Lung microvascular endothelial cell (primary cell): ENCODE results near the gene ENTPD2. TPM values are rescaled to one million over a fixed set of nuclear protein-coding genes. Genes with fewer than 3 reads are reported as not detected.
A peak's percentile ranks its signal among the peaks of the same experiment; 100 is the strongest.

Experiments
- DNase-seq, 2 donors: peaks; one replicate each; pipeline versions ENCODE4 v3.0.0 to v3.0.0-alpha.2; 2010; ENCODE audit warnings: low read depth in 2 of 2
- total RNA-seq: library from RNA; depleted of rRNA; stranded (reverse); fragments of >200 nt; gene quantifications from 2 replicates; pipeline ENCODE4 v1.2.1, GENCODE V29; 2014

The ENTPD2 gene
- total RNA-seq, 1 donor from 2014 or later, result not detected

GRCh38 chr9:137000177-137000930 lies 53.5 kb downstream of the ENTPD2 start:
- DNase-seq, result peak in 1 of 2 donors; percentile 45

Other genes starting within 250 kb of the ENTPD2 start
- gene RABL6, start 246.1 kb downstream of the ENTPD2 start, total RNA-seq, result 43.8 and 47.7 TPM in 2 replicates
- 0.44 and 1.4 TPM in 2 replicates for gene AJM1, start 211.6 kb downstream of the ENTPD2 start, total RNA-seq
- gene PHPT1, start 204.7 kb downstream of the ENTPD2 start, total RNA-seq, result 242 and 316 TPM in 2 replicates
- 0.65 and 2.0 TPM in 2 replicates for gene MAMDC4, start 201.7 kb downstream of the ENTPD2 start, total RNA-seq
- 254 and 382 TPM in 2 replicates for gene EDF1, start 187.8 kb downstream of the ENTPD2 start, total RNA-seq
- 10.9 and 14.7 TPM in 2 replicates for gene TRAF2, start 167.5 kb downstream of the ENTPD2 start, total RNA-seq
- gene FBXW5, start 109.3 kb downstream of the ENTPD2 start, total RNA-seq, result 115 and 192 TPM in 2 replicates
- gene C8G, start 108.8 kb downstream of the ENTPD2 start, total RNA-seq, result 0.60 and 0.65 TPM in 2 replicates
- not detected in 2 replicates for gene LCN12, start 101.8 kb downstream of the ENTPD2 start, total RNA-seq
- 0.22 and 0.79 TPM in 2 replicates for gene PTGDS, start 76.6 kb downstream of the ENTPD2 start, total RNA-seq
- not detected in 2 replicates for gene LCNL1, start 71.1 kb downstream of the ENTPD2 start, total RNA-seq
- gene PAXX, start 61.6 kb downstream of the ENTPD2 start, total RNA-seq, result 8.9 and 9.7 TPM in 2 replicates
- gene CLIC3, start 57.5 kb downstream of the ENTPD2 start, total RNA-seq, result 0.22 TPM in 1 of 2 replicates, not detected in the other
- 4.0 and 5.0 TPM in 2 replicates for gene ABCA2, start 25.8 kb downstream of the ENTPD2 start, total RNA-seq
- not detected in 2 replicates for gene FUT7, start 22.0 kb downstream of the ENTPD2 start, total RNA-seq
- 6.2 and 10.5 TPM in 2 replicates for gene NPDC1, start 7.9 kb downstream of the ENTPD2 start, total RNA-seq
- 1.4 and 5.9 TPM in 2 replicates for gene SAPCD2, start 16.5 kb upstream of the ENTPD2 start, total RNA-seq
- gene UAP1L1, start 23.5 kb upstream of the ENTPD2 start, total RNA-seq, result 13.1 and 16.9 TPM in 2 replicates
- 38.3 and 43.4 TPM in 2 replicates for gene MAN1B1, start 32.9 kb upstream of the ENTPD2 start, total RNA-seq
- gene DPP7, start 60.7 kb upstream of the ENTPD2 start, total RNA-seq, result 63.2 and 117 TPM in 2 replicates
- gene GRIN1, start 85.1 kb upstream of the ENTPD2 start, total RNA-seq, result under 0.01 and 0.22 TPM in 2 replicates
- gene LRRC26, start 116.0 kb upstream of the ENTPD2 start, total RNA-seq, result not detected in 2 replicates
- not detected in 2 replicates for gene TMEM210, start 118.0 kb upstream of the ENTPD2 start, total RNA-seq
- gene ANAPC2, start 134.5 kb upstream of the ENTPD2 start, total RNA-seq, result 13.7 and 16.9 TPM in 2 replicates
- 85.4 and 97.4 TPM in 2 replicates for gene SSNA1, start 134.6 kb upstream of the ENTPD2 start, total RNA-seq
- gene TPRN, start 146.7 kb upstream of the ENTPD2 start, total RNA-seq, result 2.6 TPM in 2 replicates
- gene TMEM203, start 151.6 kb upstream of the ENTPD2 start, total RNA-seq, result 19.6 and 26.0 TPM in 2 replicates
- 2.2 and 2.4 TPM in 2 replicates for gene NDOR1, start 151.6 kb upstream of the ENTPD2 start, total RNA-seq
- 0.22 TPM in 1 of 2 replicates, not detected in the other for gene RNF208, start 168.2 kb upstream of the ENTPD2 start, total RNA-seq
- under 0.01 and 0.20 TPM in 2 replicates for gene CYSRT1, start 171.1 kb upstream of the ENTPD2 start, total RNA-seq
- under 0.01 TPM in 1 of 2 replicates, not detected in the other for gene RNF224, start 173.4 kb upstream of the ENTPD2 start, total RNA-seq
- not detected in 2 replicates for gene SLC34A3, start 176.8 kb upstream of the ENTPD2 start, total RNA-seq
- gene TUBB4B, start 187.2 kb upstream of the ENTPD2 start, total RNA-seq, result 103 and 110 TPM in 2 replicates
- not detected in 2 replicates for gene STPG3, start 197.2 kb upstream of the ENTPD2 start, total RNA-seq
- 42.9 and 43.7 TPM in 2 replicates for gene NELFB, start 201.3 kb upstream of the ENTPD2 start, total RNA-seq
- 21.4 and 21.8 TPM in 2 replicates for gene TOR4A, start 223.7 kb upstream of the ENTPD2 start, total RNA-seq
- 18.7 and 28.3 TPM in 2 replicates for gene NRARP, start 248.2 kb upstream of the ENTPD2 start, total RNA-seq